ENCODE measurements around the gene DPYD. TPM values are rescaled to one million over a fixed set of nuclear protein-coding genes. Genes with fewer than 3 reads are reported as not detected.

The DPYD gene
- total RNA-seq, 1 experiment from 2014 or later = 0.46 TPM

- TF ChIP-seq, protein P1, sequence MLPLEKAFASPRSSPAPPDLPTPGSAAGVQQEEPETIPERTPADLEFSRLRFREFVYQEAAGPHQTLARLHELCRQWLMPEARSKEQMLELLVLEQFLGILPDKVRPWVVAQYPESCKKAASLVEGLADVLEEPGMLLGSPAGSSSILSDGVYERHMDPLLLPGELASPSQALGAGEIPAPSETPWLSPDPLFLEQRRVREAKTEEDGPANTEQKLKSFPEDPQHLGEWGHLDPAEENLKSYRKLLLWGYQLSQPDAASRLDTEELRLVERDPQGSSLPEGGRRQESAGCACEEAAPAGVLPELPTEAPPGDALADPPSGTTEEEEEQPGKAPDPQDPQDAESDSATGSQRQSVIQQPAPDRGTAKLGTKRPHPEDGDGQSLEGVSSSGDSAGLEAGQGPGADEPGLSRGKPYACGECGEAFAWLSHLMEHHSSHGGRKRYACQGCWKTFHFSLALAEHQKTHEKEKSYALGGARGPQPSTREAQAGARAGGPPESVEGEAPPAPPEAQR (CRISPR knock-in tag; IDR thresholded peaks at IDR 0.05) = no peak
- TF ChIP-seq ATF1 (CRISPR knock-in tag; IDR thresholded peaks at IDR 0.05) = no peak
- TF ChIP-seq, protein P2, sequence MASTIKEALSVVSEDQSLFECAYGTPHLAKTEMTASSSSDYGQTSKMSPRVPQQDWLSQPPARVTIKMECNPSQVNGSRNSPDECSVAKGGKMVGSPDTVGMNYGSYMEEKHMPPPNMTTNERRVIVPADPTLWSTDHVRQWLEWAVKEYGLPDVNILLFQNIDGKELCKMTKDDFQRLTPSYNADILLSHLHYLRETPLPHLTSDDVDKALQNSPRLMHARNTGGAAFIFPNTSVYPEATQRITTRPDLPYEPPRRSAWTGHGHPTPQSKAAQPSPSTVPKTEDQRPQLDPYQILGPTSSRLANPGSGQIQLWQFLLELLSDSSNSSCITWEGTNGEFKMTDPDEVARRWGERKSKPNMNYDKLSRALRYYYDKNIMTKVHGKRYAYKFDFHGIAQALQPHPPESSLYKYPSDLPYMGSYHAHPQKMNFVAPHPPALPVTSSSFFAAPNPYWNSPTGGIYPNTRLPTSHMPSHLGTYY (CRISPR knock-in tag; IDR thresholded peaks at IDR 0.05) = no peak
- TF ChIP-seq NFYB (CRISPR knock-in tag; conservative IDR thresholded peaks at IDR 0.05; ENCODE audit: low read depth) = no peak
- TF ChIP-seq ZNF232 (CRISPR knock-in tag; IDR thresholded peaks at IDR 0.05) = no peak
These were observed 14.1 kb downstream of the DPYD start (continued) for GRCh38 chr1:97906567-97907241.

DNA sequence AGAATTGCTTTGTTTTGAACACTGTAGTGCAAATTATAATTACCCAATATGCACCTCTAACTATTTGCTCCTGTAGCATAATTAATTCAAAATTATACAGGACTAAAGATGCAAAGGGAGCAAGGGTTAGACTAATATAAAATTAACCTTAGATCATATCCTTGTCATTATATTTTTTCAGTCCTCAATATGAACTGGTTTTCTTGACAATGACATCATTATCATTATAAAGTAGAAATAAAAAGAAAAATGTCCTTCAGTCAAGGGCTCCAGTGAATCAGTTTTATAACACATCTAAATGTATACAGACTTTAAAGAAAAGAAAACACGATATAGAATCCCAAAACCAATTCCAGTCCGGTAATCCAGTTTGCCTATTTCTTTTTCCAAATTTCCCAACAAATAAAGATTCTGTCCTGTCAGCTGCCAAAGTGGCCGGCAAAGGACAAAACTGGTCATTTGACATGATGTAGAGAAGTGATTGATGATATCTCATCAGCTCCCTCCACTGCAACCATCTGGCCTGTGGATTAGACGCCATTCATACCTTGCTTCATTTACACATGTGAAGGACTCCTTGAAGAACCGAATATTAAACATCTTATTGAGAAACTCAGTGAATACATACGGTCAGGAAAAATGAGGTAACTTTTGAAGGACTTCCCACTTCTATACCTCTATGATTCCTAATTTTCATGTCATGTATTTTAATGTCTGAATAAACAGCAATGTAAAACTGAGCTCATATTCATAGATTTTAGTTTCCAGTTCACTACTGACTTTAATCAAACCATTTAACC, 15.5 kb downstream of the DPYD start:
- Mint-ChIP-seq H3K4me3 (no peak overlapping the region), H3K9me3 (no peaks in the 10 kb centered on the region), H3K27me3 (ENCODE audit: low read depth) (no peaks in the 10 kb centered on the region), H3K4me1 (peaks cover 2% of the 10 kb centered on the region; the same call in 1 of the 2 replicates), H3K27ac (no peak overlapping the region), H3K36me3 (no peaks in the 10 kb centered on the region)
- ChIA-PET CTCF (no interaction called here), POLR2A (no interaction called here)
- ATAC-seq = no peak
- DNase-seq (ENCODE audit: low spot score) = no peak
- TF ChIP-seq, protein P3, sequence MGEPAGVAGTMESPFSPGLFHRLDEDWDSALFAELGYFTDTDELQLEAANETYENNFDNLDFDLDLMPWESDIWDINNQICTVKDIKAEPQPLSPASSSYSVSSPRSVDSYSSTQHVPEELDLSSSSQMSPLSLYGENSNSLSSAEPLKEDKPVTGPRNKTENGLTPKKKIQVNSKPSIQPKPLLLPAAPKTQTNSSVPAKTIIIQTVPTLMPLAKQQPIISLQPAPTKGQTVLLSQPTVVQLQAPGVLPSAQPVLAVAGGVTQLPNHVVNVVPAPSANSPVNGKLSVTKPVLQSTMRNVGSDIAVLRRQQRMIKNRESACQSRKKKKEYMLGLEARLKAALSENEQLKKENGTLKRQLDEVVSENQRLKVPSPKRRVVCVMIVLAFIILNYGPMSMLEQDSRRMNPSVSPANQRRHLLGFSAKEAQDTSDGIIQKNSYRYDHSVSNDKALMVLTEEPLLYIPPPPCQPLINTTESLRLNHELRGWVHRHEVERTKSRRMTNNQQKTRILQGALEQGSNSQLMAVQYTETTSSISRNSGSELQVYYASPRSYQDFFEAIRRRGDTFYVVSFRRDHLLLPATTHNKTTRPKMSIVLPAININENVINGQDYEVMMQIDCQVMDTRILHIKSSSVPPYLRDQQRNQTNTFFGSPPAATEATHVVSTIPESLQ (CRISPR knock-in tag; IDR thresholded peaks at IDR 0.05) = no peak
- TF ChIP-seq CBFB (CRISPR knock-in tag; IDR thresholded peaks at IDR 0.05; ENCODE audit: low read depth) (no peak), ZNF138 (CRISPR knock-in tag; conservative IDR thresholded peaks at IDR 0.05) (no peak), SOX15 (CRISPR knock-in tag; IDR thresholded peaks at IDR 0.05) (no peak), OVOL2 (CRISPR knock-in tag; IDR thresholded peaks at IDR 0.05; ENCODE audit: borderline replicate concordance) (no peak), USF1 (CRISPR knock-in tag; IDR thresholded peaks at IDR 0.05) (no peak), ELF4 (CRISPR knock-in tag; IDR thresholded peaks at IDR 0.05; ENCODE audit: low read depth) (no peak), NR2C2 (CRISPR knock-in tag; IDR thresholded peaks at IDR 0.05) (no peak), ZNF232 (CRISPR knock-in tag; IDR thresholded peaks at IDR 0.05) (no peak), ZNF512 (CRISPR knock-in tag; IDR thresholded peaks at IDR 0.05; ENCODE audit: borderline replicate concordance) (no peak), ZNF263 (CRISPR knock-in tag; IDR thresholded peaks at IDR 0.05; ENCODE audit: low read depth) (no peak), FOXJ3 (CRISPR knock-in tag; IDR thresholded peaks at IDR 0.05; ENCODE audit: borderline replicate concordance) (no peak), TEAD1 (CRISPR knock-in tag; IDR thresholded peaks at IDR 0.05) (no peak), NFE2L1 (CRISPR knock-in tag; IDR thresholded peaks at IDR 0.05) (no peak)
- TF ChIP-seq, protein P4, sequence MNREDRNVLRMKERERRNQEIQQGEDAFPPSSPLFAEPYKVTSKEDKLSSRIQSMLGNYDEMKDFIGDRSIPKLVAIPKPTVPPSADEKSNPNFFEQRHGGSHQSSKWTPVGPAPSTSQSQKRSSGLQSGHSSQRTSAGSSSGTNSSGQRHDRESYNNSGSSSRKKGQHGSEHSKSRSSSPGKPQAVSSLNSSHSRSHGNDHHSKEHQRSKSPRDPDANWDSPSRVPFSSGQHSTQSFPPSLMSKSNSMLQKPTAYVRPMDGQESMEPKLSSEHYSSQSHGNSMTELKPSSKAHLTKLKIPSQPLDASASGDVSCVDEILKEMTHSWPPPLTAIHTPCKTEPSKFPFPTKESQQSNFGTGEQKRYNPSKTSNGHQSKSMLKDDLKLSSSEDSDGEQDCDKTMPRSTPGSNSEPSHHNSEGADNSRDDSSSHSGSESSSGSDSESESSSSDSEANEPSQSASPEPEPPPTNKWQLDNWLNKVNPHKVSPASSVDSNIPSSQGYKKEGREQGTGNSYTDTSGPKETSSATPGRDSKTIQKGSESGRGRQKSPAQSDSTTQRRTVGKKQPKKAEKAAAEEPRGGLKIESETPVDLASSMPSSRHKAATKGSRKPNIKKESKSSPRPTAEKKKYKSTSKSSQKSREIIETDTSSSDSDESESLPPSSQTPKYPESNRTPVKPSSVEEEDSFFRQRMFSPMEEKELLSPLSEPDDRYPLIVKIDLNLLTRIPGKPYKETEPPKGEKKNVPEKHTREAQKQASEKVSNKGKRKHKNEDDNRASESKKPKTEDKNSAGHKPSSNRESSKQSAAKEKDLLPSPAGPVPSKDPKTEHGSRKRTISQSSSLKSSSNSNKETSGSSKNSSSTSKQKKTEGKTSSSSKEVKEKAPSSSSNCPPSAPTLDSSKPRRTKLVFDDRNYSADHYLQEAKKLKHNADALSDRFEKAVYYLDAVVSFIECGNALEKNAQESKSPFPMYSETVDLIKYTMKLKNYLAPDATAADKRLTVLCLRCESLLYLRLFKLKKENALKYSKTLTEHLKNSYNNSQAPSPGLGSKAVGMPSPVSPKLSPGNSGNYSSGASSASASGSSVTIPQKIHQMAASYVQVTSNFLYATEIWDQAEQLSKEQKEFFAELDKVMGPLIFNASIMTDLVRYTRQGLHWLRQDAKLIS (CRISPR knock-in tag; IDR thresholded peaks at IDR 0.05; ENCODE audit: borderline replicate concordance) = no peak

Measured in WTC11 (cell line).